ENCODE results near the gene RPL13.

Gene RPL13

DNA sequence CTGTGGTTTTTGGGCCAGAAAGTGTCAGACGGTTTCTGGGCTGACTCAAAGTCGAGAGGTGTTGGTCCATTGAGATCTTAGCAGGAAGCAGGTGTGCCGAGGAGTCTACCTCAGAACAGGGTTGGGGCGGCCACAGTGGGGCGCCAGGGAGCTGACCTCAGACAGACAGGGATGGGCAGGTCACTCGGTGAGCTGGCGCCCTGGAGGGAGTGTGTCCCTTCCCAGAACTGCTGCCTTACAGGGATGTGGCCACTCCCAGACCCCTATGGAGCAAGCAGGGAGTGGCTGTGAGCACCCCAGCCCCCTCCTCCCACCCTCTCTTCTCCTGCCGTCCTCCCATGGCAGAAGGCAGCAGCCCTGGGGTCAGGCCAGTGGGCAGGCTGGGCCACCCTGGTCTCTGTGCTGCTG is 39.0 kb downstream of the RPL13 start:
- DNase-seq (ENCODE audit: low spot score), result peak; percentile 80

- no peak for DNase-seq (ENCODE audit: low spot score)
Measured at GRCh38 chr16:89599902-89600301, 39.4 kb downstream of the RPL13 start.

GRCh38 chr16:89600427-89600826 is 39.9 kb downstream of the RPL13 start:
- DNase-seq (ENCODE audit: low spot score), result no peak

DNA sequence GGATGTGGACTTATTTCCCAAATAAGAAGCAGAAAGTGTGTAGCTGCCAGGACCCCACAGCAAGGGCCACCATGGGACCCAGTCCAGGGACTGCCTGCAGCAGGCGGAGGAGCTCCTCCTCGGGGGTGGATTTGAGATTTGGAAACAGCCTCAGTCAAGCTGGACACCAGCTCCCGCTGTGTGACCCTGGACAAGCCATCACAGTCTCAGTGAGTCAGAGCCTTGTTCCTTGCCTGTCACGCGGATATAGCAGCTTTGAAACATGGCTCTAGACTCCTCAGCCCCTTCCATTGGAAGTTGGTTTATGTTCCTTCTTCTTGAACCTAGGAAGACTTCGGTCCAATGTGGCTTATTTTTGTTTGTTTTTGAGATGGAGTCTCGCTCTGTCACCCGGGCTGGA is 40.5 kb downstream of the RPL13 start:
- no peak for DNase-seq (ENCODE audit: low spot score)

- DNase-seq (ENCODE audit: low spot score), result no peak
Measured at GRCh38 chr16:89601906-89602272, 41.4 kb downstream of the RPL13 start.

DNA sequence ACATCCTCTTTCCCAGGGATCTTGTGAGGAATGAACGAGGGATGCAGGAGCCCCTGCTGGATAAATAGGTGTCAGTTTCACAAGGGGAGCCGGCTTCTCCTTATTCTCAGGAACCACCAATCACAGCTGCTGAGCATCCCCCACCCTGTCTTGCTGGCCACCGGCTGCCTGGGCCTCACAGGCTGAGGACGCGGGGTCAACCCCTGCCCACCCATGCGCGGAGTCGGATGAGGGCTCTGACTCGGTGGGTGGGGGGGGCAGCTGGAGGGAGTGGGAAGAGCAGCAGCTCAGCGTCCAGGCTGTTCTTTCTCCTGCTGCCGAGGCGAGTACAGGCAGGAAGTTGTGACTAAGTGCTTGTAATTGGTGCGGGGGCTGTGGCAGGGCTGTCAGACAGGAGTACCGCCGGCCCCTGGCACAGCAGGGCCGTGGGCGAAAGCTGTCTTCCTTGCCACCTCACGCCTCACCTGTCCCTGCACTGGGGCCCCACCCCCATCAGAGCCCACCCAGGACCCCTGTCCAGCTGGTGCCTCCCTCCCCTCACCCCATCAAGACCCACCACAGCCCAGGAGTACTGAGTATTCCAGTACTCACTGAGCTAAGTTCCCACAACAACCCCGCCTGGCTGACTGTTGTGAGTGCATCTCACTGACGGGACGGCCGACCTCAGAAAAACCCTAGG is 41.9 kb downstream of the RPL13 start:
- peak; percentile 45 for DNase-seq (ENCODE audit: low spot score)

GRCh38 chr16:89602952-89603590 is 42.6 kb downstream of the RPL13 start:
- peak; percentile 41 for DNase-seq (ENCODE audit: low spot score)

DNA sequence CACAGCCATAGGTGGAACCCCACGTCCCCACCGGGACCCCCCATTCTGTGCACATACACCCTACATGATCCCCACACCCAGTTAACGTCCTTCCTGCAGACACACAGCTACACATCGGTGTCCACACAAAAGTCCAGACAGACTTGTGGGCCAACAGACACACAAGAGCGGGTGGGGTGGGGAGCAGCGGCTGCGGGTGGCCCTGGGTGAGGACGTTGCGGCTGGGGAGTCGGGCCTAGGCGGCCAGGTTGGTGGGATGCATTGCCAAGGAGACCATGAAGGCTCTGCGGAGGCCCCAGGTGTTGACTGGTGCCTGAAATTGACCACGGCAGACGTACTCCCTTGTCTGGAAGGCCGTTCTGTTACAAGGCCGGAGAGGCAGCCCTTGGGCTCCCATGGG is 44.3 kb downstream of the RPL13 start:
- no peak for DNase-seq (ENCODE audit: low spot score)

- DNase-seq (ENCODE audit: low spot score), result no peak
Measured at GRCh38 chr16:89605186-89605970, 44.9 kb downstream of the RPL13 start.

GRCh38 chr16:89606006-89606405 is 45.5 kb downstream of the RPL13 start:
- no peak for DNase-seq (ENCODE audit: low spot score)

DNA sequence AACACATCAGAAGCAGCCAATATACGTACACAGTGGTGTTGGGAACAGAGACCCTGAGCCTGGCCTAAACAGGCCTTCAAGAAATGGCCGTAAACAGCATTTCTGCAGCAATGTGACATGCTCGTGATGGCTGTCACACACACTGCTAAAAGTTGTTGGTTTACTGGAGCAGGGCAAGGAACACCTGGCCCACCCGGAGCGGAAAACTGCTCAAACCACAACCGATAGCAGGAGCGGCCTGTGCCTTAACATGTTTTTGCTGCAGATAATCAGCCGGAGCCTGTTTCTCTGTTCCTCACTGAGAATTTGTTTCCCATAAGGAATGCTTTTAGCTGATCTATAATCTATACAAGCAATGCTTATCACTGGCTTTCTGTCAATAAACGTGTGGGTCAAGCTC is 47.0 kb downstream of the RPL13 start:
- DNase-seq (ENCODE audit: low spot score), result no peak

DNA sequence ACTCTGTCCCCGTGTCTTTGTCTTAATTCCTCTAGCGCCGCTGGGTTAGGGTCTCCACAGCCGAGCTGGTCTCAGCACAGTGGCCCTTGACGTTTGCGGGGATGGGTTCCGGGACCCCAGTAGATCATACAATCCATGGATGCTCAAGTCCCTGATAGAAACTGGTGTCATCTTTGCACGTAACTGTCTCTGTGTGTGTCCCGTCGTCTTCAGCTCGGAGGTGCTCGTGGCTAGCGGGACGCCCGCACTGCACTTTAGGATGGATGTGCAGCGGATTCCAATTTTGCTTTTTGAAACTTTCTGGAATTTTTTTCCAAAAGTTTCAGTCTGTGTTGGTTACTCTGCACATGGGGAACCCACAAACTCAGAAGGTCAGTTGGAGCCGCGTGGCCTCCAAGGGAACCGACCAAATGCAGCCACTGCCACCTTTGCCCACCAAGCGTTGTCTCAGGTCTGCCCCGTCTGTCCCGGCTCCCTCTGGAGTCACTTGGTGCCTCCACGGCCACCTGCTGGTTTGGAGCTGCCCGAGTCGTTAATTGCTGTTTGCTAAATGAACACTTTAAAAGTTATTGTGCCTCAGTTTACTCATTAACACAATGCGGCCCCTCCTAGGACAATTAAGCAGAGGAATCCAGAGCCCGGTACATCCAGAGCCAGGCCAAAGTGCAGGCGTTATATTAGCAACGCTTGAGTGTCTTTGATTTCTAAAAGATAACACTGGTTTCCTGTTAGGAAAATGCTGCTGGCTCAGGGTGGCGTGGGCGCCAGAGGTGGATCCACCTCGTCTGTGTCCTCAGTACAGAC is 47.7 kb downstream of the RPL13 start:
- no peak for DNase-seq (ENCODE audit: low spot score)

- no peak for DNase-seq (ENCODE audit: low spot score)
Measured at GRCh38 chr16:89610108-89610453, 49.6 kb downstream of the RPL13 start.

DNA sequence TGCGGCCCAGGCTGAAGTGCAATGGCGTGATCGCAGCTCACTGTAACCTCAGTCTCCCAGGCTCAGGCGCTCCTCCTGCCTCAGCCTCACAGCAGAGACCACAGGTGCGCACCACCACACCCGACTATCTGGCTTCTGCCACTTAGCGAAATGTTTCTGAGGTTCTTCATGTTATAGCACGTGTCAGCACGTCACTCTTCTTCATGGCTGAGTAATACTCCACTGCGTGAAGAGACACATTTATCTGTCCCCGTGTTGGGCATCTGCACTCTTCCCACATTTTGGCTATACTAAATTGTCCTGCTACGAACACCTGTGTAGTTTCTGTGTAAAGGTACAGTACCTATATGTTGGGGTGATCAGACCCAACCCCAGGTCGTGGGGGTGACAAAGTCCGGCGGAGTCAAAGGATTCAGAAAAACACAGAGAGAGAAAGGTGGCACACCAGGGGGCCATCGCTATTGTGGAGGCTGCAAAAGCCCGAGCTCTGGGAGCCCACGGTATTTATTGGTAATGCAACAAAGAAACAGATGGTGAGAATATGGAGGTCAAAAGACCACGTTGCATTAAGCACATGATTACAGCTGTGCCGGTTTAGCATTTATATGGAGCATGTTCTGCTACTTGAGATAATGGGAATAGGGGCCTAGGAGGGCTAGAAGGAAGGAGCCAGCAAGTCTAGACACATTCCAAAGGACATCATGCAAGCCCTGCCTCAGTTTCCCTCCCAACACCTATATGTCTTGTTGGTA is 52.1 kb downstream of the RPL13 start:
- no peak for DNase-seq (ENCODE audit: low spot score)

DNA sequence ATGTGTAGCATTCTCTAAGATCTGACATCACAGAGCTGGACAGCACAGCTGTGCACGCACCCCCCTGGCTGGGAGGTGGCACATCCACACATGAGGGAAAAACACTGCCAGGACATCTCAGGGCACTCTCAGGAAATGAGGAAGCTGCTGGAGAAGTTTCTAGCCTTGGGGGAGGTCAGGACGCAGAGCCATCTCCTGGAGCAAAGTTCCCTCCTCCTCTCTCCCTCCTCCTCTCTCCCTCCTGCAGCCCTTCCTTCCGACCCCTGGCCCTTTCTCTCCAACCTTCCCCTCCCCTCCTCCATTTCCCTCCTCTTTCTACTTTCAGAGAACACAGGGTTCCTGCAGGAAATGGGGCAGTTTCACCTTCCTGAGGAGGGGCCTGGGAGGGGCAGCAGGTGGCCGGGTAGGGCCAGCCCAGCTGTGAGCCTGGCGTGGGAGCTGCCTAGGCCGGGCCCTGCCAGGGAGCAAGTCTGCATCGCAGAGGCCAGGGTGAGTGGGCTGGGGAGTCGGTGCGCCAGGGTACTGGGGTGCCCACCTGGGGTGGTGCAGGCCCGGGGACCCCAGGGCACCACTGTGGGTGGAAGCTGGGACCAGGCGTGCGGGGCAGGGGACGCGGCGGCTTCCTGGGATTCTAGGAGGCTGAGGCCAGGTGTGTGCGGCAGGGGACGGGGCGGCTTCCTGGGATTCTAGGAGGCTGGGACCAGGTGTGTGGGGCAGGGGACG is 52.9 kb downstream of the RPL13 start, which contains the start of gene DPEP1:
TSS of gene DPEP1 (plus strand) at position 412 of the 723 bp plus-strand sequence. CDS start 16,769 bp downstream, outside the sequence.
- DNase-seq (ENCODE audit: low spot score), result peak; percentile 41

DNA sequence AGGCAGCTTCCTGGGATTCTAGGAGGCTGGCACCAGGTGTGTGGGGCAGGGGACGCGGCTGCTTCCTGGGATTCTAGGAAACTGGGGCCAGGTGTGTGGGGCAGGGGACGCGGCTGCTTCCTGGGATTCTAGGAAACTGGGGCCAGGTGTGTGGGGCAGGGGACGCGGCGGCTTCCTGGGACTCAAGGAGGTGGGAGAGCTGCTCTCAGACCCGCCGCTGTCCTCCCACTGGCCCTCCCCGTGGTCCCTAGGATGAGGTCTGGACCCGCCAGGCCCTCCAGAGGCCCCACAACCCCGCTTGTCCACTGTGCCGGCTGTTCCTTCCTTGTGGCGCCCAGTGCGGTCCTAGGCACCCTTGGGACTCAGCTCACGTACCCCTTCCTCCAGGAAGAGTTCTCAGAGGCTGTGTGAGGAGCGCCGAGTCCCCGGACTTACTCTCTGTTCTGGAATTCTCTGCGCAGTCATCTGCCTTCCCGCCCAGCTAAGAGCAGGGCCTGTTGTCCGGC is 53.5 kb downstream of the RPL13 start:
- no peak for DNase-seq (ENCODE audit: low spot score)
